HG03280 (cell line): Measurements from ENCODE around the gene ARL17B.
"Not testable (repeated sequence)": the region's sequence is repeated elsewhere in the genome, so short reads cannot be mapped to it uniquely, and the experiment has no call there.

ENCODE experiments used
- ATAC-seq: cut with Tn5 transposase; IDR thresholded peaks from one replicate; pipeline ENCODE4 v1.9.1; 2021; ENCODE audit warnings: mild to moderate bottlenecking, moderate library complexity; ENCODE audit not compliant: unreplicated experiment

The ARL17B gene

GRCh38 chr17:46252804-46253203 is 108.8 kb downstream of the ARL17B start:
- ATAC-seq: not testable (repeated sequence)

GRCh38 chr17:46249153-46249552 is 112.4 kb downstream of the ARL17B start:
- not testable (repeated sequence) for ATAC-seq

- ATAC-seq: not testable (repeated sequence)
Measured at GRCh38 chr17:46244949-46245768, 116.4 kb downstream of the ARL17B start.

GRCh38 chr17:46244339-46244913 is 117.1 kb downstream of the ARL17B start:
- ATAC-seq: not testable (repeated sequence)

GRCh38 chr17:46243928-46244327 is 117.6 kb downstream of the ARL17B start:
- not testable (repeated sequence) for ATAC-seq

GRCh38 chr17:46243505-46243904 is 118.1 kb downstream of the ARL17B start:
- ATAC-seq: not testable (repeated sequence)

- ATAC-seq: not testable (repeated sequence)
Measured at GRCh38 chr17:46231359-46231758, 130.2 kb downstream of the ARL17B start.

- peak; percentile 100 for ATAC-seq
Measured at GRCh38 chr17:46225274-46225794, 136.2 kb downstream of the ARL17B start.

- peak; percentile 47 for ATAC-seq
Measured at GRCh38 chr17:46224864-46225263, 136.7 kb downstream of the ARL17B start.
